IPS DF 4.7 (cell line): ENCODE data around the gene TMEM132D.

Source experiments
- DNase-seq: peaks from one replicate; pipeline ENCODE4 v3.0.0-alpha.2; 2013; ENCODE audit warnings: low spot score; ENCODE audit errors: extremely low read depth

Gene TMEM132D

GRCh38 chr12:129826273-129826672, 77.6 kb downstream of the TMEM132D start:
- no peak for DNase-seq

DNA sequence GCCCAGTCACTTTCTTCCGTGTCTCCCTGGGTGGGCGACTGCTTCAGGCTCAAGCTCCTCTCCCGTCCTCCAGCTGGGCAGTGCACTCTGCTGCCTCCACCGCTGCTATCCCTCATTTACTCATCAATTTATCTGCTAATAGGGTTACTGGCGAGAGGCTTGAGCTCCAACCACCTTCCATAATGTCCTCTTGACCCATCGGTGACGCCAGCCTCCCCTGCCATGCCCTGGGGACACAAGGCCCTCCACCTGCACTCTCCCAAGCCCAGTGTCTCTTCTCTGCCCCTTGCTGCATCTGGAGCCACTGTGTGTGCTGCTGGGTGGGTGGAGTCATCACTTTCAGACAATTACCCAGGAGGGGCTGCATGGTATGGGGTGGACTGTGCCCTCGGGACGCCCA, 78.5 kb downstream of the TMEM132D start:
- DNase-seq = no peak

DNA sequence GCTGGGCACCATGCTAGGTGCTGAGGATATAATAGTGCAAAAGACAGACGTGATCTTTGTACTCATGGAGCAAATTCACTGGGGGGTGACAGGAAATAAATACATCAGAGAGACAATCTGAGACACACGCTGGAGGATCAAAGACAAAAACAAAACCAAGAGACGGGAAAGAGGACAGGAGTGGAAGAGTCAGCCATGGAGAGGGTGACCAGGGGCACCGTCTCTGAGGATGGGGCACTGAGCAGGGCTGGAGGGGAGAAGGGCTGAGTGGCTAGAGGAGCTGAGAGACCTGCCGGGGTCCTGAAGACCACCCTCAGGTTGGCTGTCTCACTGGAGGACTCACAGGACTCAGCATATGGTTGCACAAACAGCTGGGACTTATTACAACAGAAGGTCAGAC, 81.9 kb downstream of the TMEM132D start:
- DNase-seq = no peak

- DNase-seq = no peak
Measured at GRCh38 chr12:129819391-129819790, 84.4 kb downstream of the TMEM132D start.

DNA sequence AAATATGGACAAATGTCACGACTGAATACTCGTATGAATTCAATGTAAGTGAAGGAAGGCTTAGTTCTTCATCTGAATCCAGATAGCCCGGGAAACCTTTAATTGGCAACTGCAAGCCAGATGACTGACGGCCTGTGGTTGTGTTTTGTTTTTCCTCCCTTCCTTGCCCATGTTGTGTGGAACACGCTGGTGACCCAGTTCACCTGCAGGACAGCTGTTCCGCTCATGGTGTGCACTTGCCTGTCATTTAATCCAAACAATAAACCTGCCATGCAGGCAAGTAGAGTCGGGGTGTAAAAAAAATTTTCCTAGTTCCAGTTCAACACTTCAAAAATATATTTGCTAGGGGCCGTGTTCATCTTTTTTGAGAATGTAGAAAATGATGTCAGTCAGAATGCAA, 88.0 kb downstream of the TMEM132D start:
- no peak for DNase-seq

DNA sequence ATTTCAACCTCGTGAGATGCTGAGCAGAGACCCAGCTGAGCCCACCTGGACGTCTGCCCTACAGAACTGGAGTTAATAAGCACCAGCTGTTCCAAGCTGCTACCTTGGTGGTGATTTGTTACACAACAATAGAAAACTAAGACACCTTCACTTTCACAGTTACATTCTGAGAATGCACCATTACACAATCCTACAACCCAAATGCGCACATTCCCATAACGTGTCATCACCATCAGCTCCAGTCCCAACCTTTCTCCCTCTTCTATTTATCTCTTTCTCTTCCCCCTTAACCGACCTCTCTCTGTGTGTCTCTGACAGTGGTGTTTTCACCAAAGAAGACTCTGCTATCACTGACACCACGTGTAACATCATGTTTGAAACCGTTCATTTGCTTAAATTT, 91.9 kb downstream of the TMEM132D start:
- no peak for DNase-seq

- no peak for DNase-seq
Measured at GRCh38 chr12:129807136-129807535, 96.7 kb downstream of the TMEM132D start.

GRCh38 chr12:129791396-129791795, 112.4 kb downstream of the TMEM132D start:
- no peak for DNase-seq

GRCh38 chr12:129790930-129791329, 112.9 kb downstream of the TMEM132D start:
- DNase-seq = no peak

- DNase-seq = no peak
Measured at GRCh38 chr12:129790331-129790730, 113.5 kb downstream of the TMEM132D start.

DNA sequence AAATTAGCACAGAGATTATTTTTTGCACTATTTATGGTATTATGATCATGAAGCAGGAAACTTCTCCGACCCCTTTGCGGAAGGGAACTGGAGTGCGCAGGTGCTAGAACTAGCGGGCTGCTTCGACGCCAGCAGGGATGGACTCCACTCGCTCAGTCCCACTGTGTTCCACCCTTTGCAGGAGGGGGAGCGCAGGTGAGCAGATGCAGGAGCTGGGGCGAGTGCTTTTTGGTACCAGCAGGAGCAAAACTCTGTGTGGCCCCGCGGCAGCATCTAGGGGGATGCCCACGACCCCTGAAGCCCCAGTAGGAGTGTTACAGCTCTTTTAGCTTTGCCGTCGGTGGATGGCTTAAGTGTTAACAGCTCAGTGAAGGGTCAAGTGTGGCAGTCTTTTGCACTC, 113.9 kb downstream of the TMEM132D start:
- DNase-seq = no peak

DNA sequence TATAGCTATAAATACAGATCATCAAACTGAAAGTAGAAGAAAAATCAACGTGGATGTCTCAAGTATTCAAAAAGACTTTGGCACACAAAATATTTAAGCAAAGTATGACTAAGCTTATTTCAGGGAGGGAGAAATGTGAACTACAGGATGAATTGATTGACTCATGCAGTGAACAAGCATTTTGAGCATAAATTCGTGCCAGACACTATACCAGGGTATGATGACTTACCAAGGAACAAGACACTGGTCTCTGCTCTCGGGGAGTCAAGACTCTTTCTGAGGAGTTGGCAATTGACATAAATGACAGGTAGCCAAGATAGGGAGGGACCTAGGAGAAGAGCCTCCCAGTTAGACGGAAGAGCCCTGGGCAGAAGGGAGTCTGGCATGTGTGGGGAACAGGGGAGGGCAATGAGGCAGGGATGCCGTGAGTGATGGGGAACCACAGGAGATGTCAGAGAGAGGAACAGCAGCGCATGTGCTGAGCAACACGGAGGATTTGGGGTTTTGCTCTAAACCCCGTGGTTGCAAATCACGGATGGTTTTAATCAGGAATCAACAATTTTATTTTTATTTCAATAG, 115.2 kb downstream of the TMEM132D start:
- DNase-seq = no peak

GRCh38 chr12:129779989-129780388, 123.8 kb downstream of the TMEM132D start:
- no peak for DNase-seq

DNA sequence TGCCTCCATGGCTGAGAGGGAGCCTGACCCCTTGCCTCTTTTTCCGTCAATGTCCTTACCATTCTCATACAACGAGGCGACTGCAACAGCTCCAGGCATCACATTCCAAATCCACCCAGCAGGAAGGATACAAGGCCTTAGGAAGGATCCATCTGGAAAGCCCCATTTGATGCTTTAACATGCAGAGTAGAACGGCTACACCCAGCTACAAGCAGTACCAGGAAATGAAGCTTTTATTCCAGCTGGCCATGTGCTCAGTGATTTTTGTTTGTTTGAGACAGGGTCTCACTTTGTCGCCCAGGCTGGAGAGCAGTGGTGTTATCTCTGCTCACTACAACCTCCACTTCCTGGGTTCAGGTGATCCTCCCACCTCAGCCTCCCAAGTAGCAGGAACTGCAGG, 124.8 kb downstream of the TMEM132D start:
- DNase-seq = no peak

- no peak for DNase-seq
Measured at GRCh38 chr12:129776977-129777667, 126.7 kb downstream of the TMEM132D start.

GRCh38 chr12:129772501-129773493, 131.0 kb downstream of the TMEM132D start:
- no peak for DNase-seq

GRCh38 chr12:129771238-129771637, 132.6 kb downstream of the TMEM132D start:
- DNase-seq = peak; percentile 98

GRCh38 chr12:129765719-129766118, 138.1 kb downstream of the TMEM132D start:
- DNase-seq = no peak

- DNase-seq = no peak
Measured at GRCh38 chr12:129762436-129762835, 141.4 kb downstream of the TMEM132D start.

DNA sequence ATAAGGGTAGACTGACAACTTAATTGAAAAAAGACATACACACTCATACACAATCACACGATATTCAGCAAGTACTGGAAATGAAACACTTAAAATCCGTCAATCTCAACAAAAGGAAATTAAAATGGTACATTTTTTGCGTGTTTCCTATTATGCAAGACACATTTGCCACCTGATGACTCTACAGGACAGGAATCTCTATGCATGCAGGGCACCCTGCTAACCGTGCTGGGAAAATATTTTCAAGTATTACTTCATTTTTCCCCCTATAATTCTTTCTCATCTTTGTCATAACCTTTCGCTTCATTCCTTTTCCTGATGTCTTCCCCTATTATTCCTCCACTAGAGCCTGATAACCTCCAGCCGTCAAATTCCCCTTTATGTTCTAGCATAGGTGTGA, 150.2 kb downstream of the TMEM132D start:
- DNase-seq = no peak

GRCh38 chr12:129750421-129750820, 153.4 kb downstream of the TMEM132D start:
- no peak for DNase-seq

DNA sequence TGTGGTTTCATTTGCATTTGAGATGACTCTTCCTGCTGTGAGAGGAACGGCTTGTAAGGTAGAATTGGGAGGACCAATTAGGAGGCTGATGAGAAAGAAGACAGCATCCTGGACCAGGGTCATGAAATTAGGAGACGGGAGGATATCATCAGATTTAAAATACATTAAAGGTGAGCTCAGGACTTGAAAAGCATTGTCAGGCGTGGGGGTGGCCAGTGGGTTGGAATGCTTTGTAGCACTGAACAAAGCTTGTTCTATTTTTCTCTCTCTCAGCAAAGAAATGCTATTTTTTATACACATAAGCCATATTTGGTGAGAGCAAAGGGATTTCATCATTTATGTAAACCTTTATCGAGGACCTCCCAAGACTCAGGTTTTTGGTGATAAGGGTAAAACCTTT, 157.5 kb downstream of the TMEM132D start:
- no peak for DNase-seq
